Activated naive CD4-positive, alpha-beta T cell treated with anti-CD3 and anti-CD28 coated beads, Interleukin-2, amount 50 U/mL, for 72 hours (primary cell): ENCODE data around the gene ACVR1B. TPM values are rescaled to one million over a fixed set of nuclear protein-coding genes. Genes with fewer than 3 reads are reported as not detected.

Source experiments
- ATAC-seq, 2 donors: fragments of 150-1000 bp; cut with Tn5 transposase; 2 replicates each; pipeline ENCODE4 v1.10.0; 2021; ENCODE audit warnings: mild to moderate bottlenecking in 2 of 2, moderate library complexity in 2 of 2
- DNase-seq, 2 donors: peaks; one replicate each; pipeline ENCODE4 v3.0.0; 2021 to 2022; ENCODE audit warnings: low spot score in 2 of 2
- H3K27ac Mint-ChIP-seq, 2 donors: one replicate each; pipeline ENCODE4 v1.8.0; 2022; ENCODE audit warnings: mild to moderate bottlenecking in 2 of 2, mixed read lengths in 2 of 2
- H3K36me3 Mint-ChIP-seq, 2 donors: one replicate each; pipeline ENCODE4 v1.8.0; 2022; ENCODE audit warnings: mixed read lengths in 2 of 2
- H3K9me3 Mint-ChIP-seq, 2 donors: one replicate each; pipeline ENCODE4 v1.8.0; 2022; ENCODE audit warnings: mixed read lengths in 2 of 2
- total RNA-seq, 2 donors: library from RNA; stranded (reverse); gene quantifications; one replicate each; pipeline ENCODE4 v1.2.3, GENCODE V29; 2022

Gene ACVR1B
- 1 to 10 TPM; 5.2 to 9.0 TPM for total RNA-seq

- Mint-ChIP-seq H3K27ac (peak within 1 kb of the TSS; percentile 76), H3K36me3 (peaks cover 0 to 1% of the 10 kb centered on the region in 2 donors), H3K9me3 (peaks cover 0 to 4% of the 10 kb centered on the region in 2 donors)
- peak; percentile 81 to 87 for DNase-seq
- ATAC-seq = peak; percentile 93 to 98
Observed at GRCh38 chr12:51951199-51951842, at the start of gene ACVR1B. Gene ACVR1B, plus strand, starts transcription at chr12:51951699. Its CDS starts 45 bp downstream, at chr12:51951744.

GRCh38 chr12:51901881-51902280 is 49.6 kb upstream of the ACVR1B start:
- no peak for ATAC-seq
- no peaks in the 10 kb centered on the region for H3K9me3 Mint-ChIP-seq

GRCh38 chr12:51904951-51905470 is 46.5 kb upstream of the ACVR1B start:
- peaks cover 0 to 5% of the 10 kb centered on the region in 2 donors for H3K36me3 Mint-ChIP-seq
- ATAC-seq = no peak
- DNase-seq = no peak
- H3K9me3 Mint-ChIP-seq = no peaks in the 10 kb centered on the region
- H3K27ac Mint-ChIP-seq = no peak overlapping the region

More at GRCh38 chr12:51901881-51902280, 49.6 kb upstream of the ACVR1B start:
- Mint-ChIP-seq H3K27ac (no peak overlapping the region), H3K36me3 (no peaks in the 10 kb centered on the region)
- no peak for DNase-seq

GRCh38 chr12:51905471-51906429 is 45.7 kb upstream of the ACVR1B start:
- H3K36me3 Mint-ChIP-seq = peaks cover 0 to 5% of the 10 kb centered on the region in 2 donors
- no peaks in the 10 kb centered on the region for H3K9me3 Mint-ChIP-seq
- no peak for DNase-seq
- no peak for ATAC-seq
- H3K27ac Mint-ChIP-seq = no peak overlapping the region

DNA sequence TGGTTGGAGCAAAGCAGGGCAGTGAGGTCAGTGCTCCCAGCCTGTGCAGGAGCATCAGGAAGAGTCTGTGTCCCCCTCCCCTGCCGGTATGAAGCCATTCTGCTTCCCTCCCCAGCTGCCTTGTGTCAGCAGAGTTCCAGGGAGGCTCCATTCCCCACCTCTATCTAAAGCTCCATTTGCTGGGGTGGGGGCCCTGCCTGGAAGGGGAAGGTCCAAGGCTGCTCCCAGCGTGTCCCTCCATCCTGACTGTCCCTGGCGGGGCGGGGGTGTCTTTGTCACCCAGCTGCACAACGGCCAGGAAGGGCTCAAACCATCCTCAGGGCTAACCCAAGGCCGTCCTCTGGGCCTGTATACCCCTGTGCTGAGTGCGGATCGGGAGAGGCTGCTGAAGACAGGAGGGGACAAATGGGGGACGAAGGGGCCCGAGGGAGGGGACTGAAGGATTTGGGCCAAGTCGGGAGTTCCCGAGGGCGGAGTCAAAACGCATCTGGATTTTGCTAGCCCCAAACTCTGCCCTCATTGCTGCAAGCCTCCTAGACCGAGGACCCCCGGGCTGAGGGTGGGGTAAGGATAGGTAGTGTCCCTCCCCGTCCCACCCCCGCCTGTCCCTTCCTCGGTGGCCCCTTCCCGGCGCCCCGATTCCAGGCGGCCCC is 44.9 kb upstream of the ACVR1B start:
- ATAC-seq (no peak), DNase-seq (no peak)
- H3K36me3 Mint-ChIP-seq = peaks cover 0 to 5% of the 10 kb centered on the region in 2 donors
- no peaks in the 10 kb centered on the region for H3K9me3 Mint-ChIP-seq
- no peak overlapping the region for H3K27ac Mint-ChIP-seq

GRCh38 chr12:51907083-51907855 is 44.2 kb upstream of the ACVR1B start, which contains the start of gene ACVRL1:
Gene ACVRL1, plus strand, starts transcription at chr12:51907504. Its CDS starts 4,971 bp downstream, at chr12:51912475.
- no peak within 1 kb of the TSS for H3K27ac Mint-ChIP-seq
- ATAC-seq (no peak), DNase-seq (no peak)
- H3K9me3 Mint-ChIP-seq = no peaks in the 10 kb centered on the region
- H3K36me3 Mint-ChIP-seq = peaks cover 0 to 5% of the 10 kb centered on the region in 2 donors

DNA sequence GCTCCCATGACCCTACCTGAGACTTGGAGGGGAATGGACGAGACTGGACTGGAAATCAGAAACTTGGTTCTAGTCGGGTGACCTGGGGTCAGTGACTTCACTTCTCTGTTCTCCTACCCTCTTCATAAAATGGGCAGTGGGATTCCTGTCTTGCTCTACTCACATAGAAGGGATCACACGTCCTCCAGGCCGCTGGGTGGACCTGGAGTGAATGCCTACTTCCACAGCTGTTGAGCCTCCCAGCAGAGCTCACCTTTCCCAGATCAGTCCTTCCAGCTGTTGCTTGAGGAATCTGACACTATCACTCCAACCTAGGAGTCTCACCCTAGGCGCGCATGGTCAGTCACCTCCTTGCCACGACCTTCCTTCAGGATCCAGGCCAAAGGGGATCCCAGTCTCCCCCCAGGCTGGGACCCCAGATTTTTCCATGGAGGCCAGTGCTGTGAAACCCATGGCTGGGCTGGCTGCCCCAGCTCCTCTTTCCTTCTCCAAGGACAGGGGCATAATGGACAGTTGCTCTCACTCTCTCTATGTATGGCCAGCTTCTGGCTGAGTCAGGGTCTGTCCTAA is 43.6 kb upstream of the ACVR1B start:
- Mint-ChIP-seq H3K36me3 (peaks cover 0 to 5% of the 10 kb centered on the region in 2 donors), H3K27ac (no peak overlapping the region), H3K9me3 (no peaks in the 10 kb centered on the region)
- ATAC-seq = no peak
- no peak for DNase-seq

- ATAC-seq = no peak
- Mint-ChIP-seq H3K27ac (no peak overlapping the region), H3K9me3 (no peaks in the 10 kb centered on the region), H3K36me3 (peaks cover 0 to 5% of the 10 kb centered on the region in 2 donors)
- DNase-seq = no peak
Observed at GRCh38 chr12:51908876-51909592, 42.5 kb upstream of the ACVR1B start.

DNA sequence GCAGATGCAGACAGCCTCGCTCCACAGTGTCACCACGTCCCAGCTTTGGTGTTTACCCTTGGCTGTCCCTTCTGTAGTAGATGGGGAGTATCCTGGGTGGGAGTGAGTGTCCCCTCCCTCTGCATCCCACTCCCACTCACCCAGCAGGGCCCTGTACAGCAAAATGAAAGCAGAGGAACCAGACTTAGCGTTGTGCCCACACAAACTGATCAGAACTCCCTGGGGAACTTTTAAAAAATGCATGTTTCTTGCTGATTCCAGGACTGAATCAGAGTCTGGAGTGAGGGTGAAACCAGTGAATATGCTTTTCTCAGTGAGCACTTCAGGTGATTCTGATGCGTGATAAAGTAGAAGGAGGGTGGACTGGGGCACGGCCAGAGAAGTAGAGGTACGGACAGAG is 41.3 kb upstream of the ACVR1B start:
- H3K27ac Mint-ChIP-seq = no peak overlapping the region
- ATAC-seq = no peak
- DNase-seq = no peak
- H3K36me3 Mint-ChIP-seq = peaks cover 0 to 5% of the 10 kb centered on the region in 2 donors
- H3K9me3 Mint-ChIP-seq = no peaks in the 10 kb centered on the region

- Mint-ChIP-seq H3K9me3 (no peaks in the 10 kb centered on the region), H3K36me3 (peaks cover 0 to 5% of the 10 kb centered on the region in 2 donors), H3K27ac (no peak overlapping the region)
- DNase-seq = no peak
- ATAC-seq = no peak
Observed at GRCh38 chr12:51910691-51911090, 40.8 kb upstream of the ACVR1B start.

- H3K27ac Mint-ChIP-seq = no peak overlapping the region
- DNase-seq (no peak), ATAC-seq (no peak)
- H3K9me3 Mint-ChIP-seq = no peaks in the 10 kb centered on the region
- H3K36me3 Mint-ChIP-seq = peaks cover 0 to 5% of the 10 kb centered on the region in 2 donors
Observed at GRCh38 chr12:51911307-51911706, 40.2 kb upstream of the ACVR1B start.

DNA sequence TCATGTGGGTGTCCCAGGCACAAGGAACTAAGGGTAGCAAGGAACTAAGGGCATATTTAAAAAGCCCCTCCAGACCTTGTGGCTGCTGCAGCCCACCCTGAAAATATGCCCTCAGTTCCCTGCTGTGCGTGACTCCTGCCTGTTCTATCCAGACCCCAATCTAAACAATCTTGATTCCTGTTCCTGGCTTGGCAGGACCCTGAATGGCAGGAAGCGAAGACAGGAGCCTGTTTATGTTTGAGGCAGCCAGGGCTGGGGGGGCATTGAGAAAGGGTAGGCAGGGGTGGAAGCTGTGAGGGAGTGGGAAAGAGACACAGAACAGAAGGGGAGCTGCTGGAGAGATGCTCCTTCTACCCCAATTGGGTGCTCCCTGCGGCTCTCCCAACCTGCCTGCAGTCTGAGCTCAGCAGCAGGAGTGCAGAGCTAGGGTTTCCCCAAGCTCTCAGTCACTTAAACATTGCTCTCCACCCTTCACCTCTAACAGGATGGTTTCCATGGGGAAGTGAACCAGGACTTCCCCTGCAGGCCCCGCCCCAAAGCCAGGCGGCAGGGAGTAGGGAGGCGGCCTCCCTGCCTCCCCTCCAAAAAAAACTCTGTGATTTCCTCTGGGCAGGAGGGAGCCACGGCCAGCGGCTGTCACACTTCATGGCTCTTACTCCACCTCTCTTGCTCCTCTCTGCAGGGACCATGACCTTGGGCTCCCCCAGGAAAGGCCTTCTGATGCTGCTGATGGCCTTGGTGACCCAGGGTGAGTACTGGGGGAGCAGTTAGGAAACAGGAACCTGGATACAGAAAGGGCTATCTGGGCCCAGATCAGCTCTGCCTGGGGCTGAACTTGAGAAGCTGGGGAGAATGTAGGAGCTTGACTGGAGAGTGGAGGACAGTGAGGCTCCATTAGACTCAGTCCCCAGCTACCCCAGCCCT is 39.4 kb upstream of the ACVR1B start:
- no peaks in the 10 kb centered on the region for H3K9me3 Mint-ChIP-seq
- ATAC-seq = no peak
- peak overlapping the region in 1 of 2 donors; percentile 50 for H3K27ac Mint-ChIP-seq

DNA sequence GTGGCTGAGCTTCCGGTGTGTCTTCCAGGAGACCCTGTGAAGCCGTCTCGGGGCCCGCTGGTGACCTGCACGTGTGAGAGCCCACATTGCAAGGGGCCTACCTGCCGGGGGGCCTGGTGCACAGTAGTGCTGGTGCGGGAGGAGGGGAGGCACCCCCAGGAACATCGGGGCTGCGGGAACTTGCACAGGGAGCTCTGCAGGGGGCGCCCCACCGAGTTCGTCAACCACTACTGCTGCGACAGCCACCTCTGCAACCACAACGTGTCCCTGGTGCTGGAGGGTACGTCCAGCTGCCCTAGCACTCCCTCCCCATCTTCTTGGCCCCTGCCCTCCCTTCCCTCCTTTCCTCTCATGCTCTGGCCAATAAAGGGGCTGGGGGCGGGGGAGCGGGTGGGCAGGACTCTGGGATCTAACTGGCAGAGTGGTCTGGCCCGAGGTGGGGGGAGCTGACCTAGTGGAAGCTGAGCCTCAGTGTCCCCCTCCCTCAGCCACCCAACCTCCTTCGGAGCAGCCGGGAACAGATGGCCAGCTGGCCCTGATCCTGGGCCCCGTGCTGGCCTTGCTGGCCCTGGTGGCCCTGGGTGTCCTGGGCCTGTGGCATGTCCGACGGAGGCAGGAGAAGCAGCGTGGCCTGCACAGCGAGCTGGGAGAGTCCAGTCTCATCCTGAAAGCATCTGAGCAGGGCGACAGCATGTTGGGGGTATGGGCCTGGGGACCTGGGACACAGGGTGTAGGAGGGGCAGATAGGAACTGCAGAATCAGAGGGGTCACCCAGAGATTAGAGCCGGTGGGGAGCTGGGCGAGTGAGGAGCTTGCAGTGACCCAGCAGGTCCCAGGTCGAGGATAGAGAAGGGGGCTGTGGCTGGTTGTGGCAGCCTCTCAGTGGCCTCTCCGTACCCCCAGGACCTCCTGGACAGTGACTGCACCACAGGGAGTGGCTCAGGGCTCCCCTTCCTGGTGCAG is 38.1 kb upstream of the ACVR1B start:
- H3K27ac Mint-ChIP-seq = no peak overlapping the region
- DNase-seq (no peak), ATAC-seq (no peak)
- no peaks in the 10 kb centered on the region for H3K36me3 Mint-ChIP-seq
- no peaks in the 10 kb centered on the region for H3K9me3 Mint-ChIP-seq

More for the DNA sequence above, 39.4 kb upstream of the ACVR1B start:
- no peak for DNase-seq
- H3K36me3 Mint-ChIP-seq = peaks cover 0 to 5% of the 10 kb centered on the region in 2 donors
